Measurements from ENCODE around the gene COL7A1. TPM values are rescaled to one million over a fixed set of nuclear protein-coding genes. Genes with fewer than 3 reads are reported as not detected.
"Not testable (repeated sequence)": the region's sequence is repeated elsewhere in the genome, so short reads cannot be mapped to it uniquely, and the experiment has no call there.

Gene COL7A1
- total RNA-seq, 1 donor from 2014 or later: 32.3 TPM

DNA sequence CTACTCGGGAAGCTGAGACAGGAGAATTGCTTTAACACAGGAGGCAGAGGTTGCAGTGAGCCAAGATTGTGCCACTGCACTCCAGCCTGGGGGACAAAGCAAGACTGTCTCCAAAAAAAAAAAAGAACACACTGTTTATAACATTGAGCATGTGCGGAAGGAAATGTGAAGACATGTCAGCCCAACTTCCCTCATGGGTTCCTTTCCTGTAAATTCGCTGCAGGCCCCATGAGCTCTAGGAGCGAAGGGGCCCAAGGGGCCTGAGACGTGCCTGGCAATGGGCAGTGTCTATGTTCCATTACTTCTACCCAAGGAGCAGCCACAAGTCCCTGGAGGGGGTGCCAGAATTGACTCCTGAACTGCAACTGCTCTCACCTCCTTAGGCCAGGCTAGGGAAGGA lies 41.8 kb downstream of the COL7A1 start:
- no peak for DNase-seq (ENCODE audit: extremely low spot score, unreplicated experiment)
- Mint-ChIP-seq H3K4me1 (ENCODE audit: unreplicated experiment) (peaks cover 22% of the 10 kb centered on the region), H3K36me3 (peaks cover 3% of the 10 kb centered on the region), H3K27ac (peak overlapping the region; percentile 81), H3K27me3 (no peaks in the 10 kb centered on the region), H3K9me3 (no peaks in the 10 kb centered on the region), H3K4me3 (peak overlapping the region; percentile 36)
- TF ChIP-seq, protein P1, sequence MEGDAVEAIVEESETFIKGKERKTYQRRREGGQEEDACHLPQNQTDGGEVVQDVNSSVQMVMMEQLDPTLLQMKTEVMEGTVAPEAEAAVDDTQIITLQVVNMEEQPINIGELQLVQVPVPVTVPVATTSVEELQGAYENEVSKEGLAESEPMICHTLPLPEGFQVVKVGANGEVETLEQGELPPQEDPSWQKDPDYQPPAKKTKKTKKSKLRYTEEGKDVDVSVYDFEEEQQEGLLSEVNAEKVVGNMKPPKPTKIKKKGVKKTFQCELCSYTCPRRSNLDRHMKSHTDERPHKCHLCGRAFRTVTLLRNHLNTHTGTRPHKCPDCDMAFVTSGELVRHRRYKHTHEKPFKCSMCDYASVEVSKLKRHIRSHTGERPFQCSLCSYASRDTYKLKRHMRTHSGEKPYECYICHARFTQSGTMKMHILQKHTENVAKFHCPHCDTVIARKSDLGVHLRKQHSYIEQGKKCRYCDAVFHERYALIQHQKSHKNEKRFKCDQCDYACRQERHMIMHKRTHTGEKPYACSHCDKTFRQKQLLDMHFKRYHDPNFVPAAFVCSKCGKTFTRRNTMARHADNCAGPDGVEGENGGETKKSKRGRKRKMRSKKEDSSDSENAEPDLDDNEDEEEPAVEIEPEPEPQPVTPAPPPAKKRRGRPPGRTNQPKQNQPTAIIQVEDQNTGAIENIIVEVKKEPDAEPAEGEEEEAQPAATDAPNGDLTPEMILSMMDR (conservative IDR thresholded peaks at IDR 0.05): no peak

DNA sequence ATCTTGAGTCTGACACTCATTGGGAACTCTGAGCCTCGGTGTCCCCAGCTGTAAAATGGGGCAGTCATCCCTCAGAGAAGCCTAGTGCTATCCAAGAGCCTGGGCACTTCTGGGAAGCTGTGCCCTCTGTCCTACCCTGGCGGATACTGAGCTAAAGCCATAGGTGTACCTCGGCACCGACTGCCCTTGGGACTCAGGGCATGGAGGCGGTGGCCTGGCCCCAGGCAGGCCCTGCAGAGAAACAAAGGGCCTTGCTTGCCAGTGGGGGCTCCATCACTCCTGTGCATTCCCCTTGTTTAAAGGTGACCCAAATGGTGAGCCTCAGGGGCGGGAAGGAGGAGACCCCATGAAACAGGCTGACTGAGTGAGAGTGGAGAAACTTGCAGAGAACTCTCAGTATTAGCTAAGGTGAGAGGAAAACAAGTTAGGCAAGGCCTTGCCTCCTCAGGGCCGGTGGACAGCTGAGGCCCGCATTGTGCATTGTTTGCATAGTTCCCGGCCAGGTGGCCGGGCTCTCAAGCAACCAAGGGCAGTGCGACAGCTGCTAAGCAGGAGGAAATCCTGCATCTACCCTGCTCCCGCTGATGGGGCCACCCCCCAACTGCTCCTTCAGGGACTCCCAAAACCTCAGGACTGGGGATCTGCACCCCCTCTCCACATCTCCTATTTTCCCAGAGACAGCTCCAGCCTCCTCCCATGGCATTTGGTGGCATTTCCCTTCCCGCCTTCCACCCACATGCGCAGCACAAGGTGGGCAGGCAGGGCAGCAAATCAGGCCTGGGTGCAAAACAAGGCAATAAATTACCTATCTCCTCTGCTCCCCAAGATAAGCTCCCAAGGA lies 42.8 kb downstream of the COL7A1 start:
- TF ChIP-seq, protein P1 (conservative IDR thresholded peaks at IDR 0.05): no peak
- Mint-ChIP-seq H3K27me3 (no peaks in the 10 kb centered on the region), H3K9me3 (no peaks in the 10 kb centered on the region), H3K4me3 (peak overlapping the region; percentile 37), H3K36me3 (peaks cover 3% of the 10 kb centered on the region), H3K27ac (peak overlapping the region; percentile 81), H3K4me1 (ENCODE audit: unreplicated experiment) (peaks cover 17% of the 10 kb centered on the region)
- DNase-seq (ENCODE audit: extremely low spot score, unreplicated experiment): no peak

DNA sequence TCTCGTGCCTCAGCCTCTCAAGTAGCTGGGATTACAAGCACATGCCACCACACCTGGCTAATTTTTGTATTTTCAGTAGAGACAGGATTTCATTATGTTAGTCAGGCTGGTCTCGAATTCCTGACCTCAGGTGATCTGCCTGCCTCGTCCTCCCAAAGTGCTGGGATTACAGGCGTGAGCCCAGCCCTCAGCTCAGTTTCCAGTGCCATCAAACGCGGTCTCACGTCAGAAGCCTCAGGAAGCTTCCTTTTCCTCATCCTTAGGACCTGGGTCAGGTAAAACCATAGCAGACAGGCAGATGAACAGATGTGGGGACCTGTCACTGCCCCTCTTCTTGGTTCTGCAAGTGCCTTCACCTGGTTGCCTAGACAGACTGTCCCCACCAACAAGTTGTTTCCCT lies 43.5 kb downstream of the COL7A1 start:
- H3K4me1 Mint-ChIP-seq (ENCODE audit: unreplicated experiment): peaks cover 17% of the 10 kb centered on the region
- not testable (repeated sequence) for H3K4me3 Mint-ChIP-seq; H3K27ac Mint-ChIP-seq; H3K9me3 Mint-ChIP-seq; H3K27me3 Mint-ChIP-seq; DNase-seq (ENCODE audit: extremely low spot score, unreplicated experiment); H3K36me3 Mint-ChIP-seq

DNA sequence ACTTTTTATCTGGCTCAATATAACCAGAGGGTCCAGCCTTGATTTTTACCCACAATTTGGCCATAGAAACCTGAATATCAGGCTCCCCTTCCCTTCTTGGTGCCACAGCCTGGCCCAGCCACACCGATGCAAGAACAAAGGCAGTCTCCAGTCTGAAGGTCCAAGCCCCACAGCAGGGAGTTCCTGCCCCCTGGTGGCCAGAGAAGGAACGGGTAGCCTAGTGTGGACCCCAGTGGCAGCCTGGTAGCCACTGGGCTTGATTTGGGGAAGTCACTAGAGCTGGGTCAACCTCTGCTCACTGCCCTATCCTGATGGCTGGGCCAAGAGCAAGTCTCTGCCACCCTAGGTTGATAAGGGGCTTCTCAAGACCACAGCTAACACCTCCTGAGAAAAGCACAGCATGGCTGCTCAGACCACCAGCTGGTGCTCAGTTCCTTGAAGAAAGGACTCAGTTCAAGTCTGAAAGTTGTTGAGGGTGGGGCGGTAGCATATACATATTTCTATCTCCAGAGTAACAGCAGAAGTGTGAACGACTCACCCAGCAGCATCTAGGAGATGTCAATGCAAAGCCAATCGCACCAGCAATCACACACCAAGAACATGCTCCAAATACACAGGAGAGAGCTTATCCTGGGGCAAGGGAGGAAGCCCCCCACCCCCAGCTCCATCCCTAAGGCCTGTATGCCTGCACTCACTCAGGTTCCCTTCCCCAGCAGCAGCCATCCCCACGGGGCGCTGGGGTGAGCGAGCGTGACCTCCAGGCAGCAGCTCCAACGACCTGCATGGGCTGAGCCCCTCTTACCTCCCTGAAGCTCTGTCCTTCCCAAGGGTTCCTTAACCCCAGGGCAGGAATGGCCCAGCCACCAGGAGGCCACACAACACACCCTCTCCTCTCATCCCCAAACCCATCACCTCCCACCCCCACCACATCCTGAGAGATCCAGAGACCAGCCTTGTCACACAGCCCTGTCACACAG lies 46.1 kb downstream of the COL7A1 start:
- H3K27me3 Mint-ChIP-seq: no peaks in the 10 kb centered on the region
- TF ChIP-seq, protein P1 (conservative IDR thresholded peaks at IDR 0.05): peak; percentile 90
- peak overlapping the region; percentile 62 for H3K27ac Mint-ChIP-seq
- H3K4me3 Mint-ChIP-seq: no peak overlapping the region
- H3K4me1 Mint-ChIP-seq (ENCODE audit: unreplicated experiment): peaks cover 11% of the 10 kb centered on the region
- H3K9me3 Mint-ChIP-seq: no peaks in the 10 kb centered on the region
- DNase-seq (ENCODE audit: extremely low spot score, unreplicated experiment): peak; percentile 83
- H3K36me3 Mint-ChIP-seq: peaks cover 3% of the 10 kb centered on the region

DNA sequence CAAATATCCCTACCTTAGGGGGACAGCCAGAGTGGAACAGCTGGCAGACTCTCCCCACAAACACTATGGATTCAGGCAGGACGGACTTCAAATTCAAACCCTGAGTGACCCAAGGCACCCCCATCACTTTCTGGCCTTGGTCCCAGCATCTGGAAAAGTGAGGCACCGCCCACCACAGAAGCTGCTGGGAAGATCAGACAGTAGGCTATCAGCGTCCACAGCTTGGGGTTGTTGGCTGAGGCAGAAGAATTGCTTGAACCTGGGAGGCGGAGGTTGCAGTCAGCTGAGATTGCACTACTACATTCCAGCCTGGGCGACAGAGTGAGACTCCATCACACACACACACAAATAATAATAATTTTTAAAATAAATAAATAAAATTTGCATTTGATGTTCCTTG lies 47.0 kb downstream of the COL7A1 start:
- no peaks in the 10 kb centered on the region for H3K27me3 Mint-ChIP-seq
- H3K27ac Mint-ChIP-seq: no peak overlapping the region
- TF ChIP-seq, protein P1 (conservative IDR thresholded peaks at IDR 0.05): no peak
- H3K9me3 Mint-ChIP-seq: no peaks in the 10 kb centered on the region
- H3K4me1 Mint-ChIP-seq (ENCODE audit: unreplicated experiment): peaks cover 11% of the 10 kb centered on the region
- no peak for DNase-seq (ENCODE audit: extremely low spot score, unreplicated experiment)
- H3K4me3 Mint-ChIP-seq: no peak overlapping the region
- H3K36me3 Mint-ChIP-seq: peaks cover 5% of the 10 kb centered on the region
